SK-N-MC (cell line): Measurements from ENCODE around the gene SORBS2.

Source experiments
- EZH2 ChIP-seq: fragments of 200-600 bp; sonication (generic); IDR thresholded peaks from one replicate; pipeline ENCODE4 v1.6.1; 2017; ENCODE audit warnings: antibody characterized with exemption
- POLR2AphosphoS5 ChIP-seq: IDR thresholded peaks from 2 replicates; pipeline ENCODE4 v1.6.1; 2012; ENCODE audit warnings: mild to moderate bottlenecking, low read depth, low read length, borderline replicate concordance

DNA sequence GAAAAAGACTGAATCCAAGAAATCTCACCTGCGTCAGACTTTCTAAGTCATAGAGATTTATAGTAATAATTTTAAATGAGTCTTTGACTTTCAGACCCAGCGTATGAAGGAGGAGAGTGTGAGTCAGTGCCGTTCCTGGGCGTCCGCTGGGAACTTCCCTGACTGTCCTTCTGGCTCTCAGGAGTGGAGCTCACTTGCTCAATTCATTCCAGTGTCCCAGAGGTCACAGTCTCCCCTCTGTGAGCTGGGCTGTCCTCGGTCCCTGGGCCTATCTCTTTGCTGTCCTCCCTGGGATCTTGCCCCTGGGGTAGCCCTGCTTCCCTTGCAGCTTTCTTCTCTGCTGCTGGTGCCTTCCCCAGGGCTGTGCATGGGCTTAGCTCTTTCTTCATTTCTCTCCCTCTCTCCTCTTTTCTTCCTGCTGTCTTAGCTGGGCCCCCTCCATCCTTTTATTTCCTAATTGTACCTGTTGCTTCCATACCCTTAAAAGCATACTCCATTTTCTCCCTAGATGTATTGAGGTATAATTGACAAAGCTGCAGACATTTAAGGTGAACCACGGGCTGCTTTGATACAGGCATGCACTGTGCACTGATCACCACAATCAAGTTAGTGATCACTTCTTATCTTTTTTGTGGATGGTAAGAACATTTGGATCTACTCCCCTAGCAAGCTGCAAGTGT, 11.6 kb downstream of the SORBS2 start:
- no peak for TF ChIP-seq EZH2
- no peak for TF ChIP-seq POLR2AphosphoS5
